ENCODE measurements around the gene SLC9A9. TPM values are rescaled to one million over a fixed set of nuclear protein-coding genes. Genes with fewer than 3 reads are reported as not detected.

SLC9A9 gene
- total and polyA plus RNA-seq, 12 donors = 1.3 to 8.4 (median 3.0) TPM

DNA sequence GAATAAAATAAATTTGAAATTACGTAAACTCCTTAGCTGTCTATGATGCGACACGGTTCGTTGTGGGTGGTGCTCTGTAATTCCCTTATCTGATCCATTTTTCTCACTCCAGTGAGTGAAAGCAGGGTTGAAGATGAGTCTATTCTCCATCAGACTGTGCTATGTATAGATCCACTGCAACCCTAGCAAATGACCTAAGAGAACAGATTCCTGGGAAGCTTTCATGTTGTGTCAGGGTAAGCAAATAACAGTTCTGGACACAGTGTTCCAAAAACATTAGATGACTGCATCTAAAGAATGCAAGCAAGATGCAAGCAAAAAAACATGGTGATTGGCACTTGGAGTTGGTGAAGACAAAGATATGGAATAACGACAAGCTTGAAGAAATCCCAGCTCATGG is 239.3 kb downstream of the SLC9A9 start:
- no peaks in the 10 kb centered on the region for H3K27me3 ChIP-seq
- WGBS, 2 donors = 82 to 87% methylated on average over 5 of the region's 5 CpGs
- intact Hi-C loops (cut with DNase I) = no loop called here
- ATAC-seq (peak in 4 of 8 donors; percentile 16 to 80 (median 62)), DNase-seq (no peak)
- H3K27ac ChIP-seq = no peak overlapping the region
- peaks cover 0 to 4% (median 0%) of the 10 kb centered on the region in 9 donors for H3K4me1 ChIP-seq
- no peaks in the 10 kb centered on the region for H3K9me3 ChIP-seq
- no peaks in the 10 kb centered on the region for H3K36me3 ChIP-seq
- no peak overlapping the region for H3K4me3 ChIP-seq
- TF ChIP-seq, protein P1, sequence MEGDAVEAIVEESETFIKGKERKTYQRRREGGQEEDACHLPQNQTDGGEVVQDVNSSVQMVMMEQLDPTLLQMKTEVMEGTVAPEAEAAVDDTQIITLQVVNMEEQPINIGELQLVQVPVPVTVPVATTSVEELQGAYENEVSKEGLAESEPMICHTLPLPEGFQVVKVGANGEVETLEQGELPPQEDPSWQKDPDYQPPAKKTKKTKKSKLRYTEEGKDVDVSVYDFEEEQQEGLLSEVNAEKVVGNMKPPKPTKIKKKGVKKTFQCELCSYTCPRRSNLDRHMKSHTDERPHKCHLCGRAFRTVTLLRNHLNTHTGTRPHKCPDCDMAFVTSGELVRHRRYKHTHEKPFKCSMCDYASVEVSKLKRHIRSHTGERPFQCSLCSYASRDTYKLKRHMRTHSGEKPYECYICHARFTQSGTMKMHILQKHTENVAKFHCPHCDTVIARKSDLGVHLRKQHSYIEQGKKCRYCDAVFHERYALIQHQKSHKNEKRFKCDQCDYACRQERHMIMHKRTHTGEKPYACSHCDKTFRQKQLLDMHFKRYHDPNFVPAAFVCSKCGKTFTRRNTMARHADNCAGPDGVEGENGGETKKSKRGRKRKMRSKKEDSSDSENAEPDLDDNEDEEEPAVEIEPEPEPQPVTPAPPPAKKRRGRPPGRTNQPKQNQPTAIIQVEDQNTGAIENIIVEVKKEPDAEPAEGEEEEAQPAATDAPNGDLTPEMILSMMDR (IDR thresholded peaks at IDR 0.05) = no peak

DNA sequence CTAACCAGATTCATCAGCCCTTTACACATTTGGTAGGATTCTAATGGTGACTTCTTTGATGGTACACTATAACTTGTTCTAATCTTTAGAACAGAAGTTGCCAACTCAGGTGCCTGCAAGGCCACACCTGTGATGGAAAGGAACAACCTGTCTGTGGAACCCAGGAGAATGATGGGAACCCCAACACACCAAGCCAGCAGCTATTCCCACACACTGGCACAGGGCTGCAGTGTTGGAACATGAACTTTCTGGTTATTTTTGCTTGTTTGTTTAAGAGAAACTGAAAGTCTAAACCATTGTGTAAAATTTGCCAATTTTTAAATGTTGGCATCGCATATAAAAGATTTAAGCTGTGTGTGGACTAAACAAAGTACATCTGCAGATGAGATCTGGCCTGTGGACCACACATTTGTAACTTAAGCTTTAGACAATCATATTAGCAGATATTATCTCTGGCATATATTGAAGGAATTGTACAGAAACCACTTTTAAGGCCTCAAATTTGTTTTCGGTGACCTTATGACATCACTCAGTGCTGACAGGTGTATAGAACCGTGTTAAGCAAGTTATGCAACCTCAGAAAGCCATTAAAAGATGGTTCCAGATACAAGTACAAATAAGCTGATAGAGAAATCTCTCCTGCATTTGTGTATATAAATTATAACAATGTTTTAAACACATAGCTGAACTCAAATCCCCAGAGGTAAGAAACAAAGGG is 242.9 kb downstream of the SLC9A9 start:
- WGBS, 2 donors = 82% methylated on average over 3 of the region's 3 CpGs
- no peaks in the 10 kb centered on the region for H3K9me3 ChIP-seq
- intact Hi-C loops (cut with DNase I) = no loop called here
- H3K27me3 ChIP-seq = no peaks in the 10 kb centered on the region
- DNase-seq = no peak
- H3K27ac ChIP-seq = peak overlapping the region in 1 of 10 donors; percentile 16
- no peaks in the 10 kb centered on the region for H3K36me3 ChIP-seq
- ATAC-seq = no peak
- TF ChIP-seq, protein P1 (IDR thresholded peaks at IDR 0.05) = no peak
- peaks cover 0 to 20% (median 3%) of the 10 kb centered on the region in 9 donors for H3K4me1 ChIP-seq
- H3K4me3 ChIP-seq = no peak overlapping the region

DNA sequence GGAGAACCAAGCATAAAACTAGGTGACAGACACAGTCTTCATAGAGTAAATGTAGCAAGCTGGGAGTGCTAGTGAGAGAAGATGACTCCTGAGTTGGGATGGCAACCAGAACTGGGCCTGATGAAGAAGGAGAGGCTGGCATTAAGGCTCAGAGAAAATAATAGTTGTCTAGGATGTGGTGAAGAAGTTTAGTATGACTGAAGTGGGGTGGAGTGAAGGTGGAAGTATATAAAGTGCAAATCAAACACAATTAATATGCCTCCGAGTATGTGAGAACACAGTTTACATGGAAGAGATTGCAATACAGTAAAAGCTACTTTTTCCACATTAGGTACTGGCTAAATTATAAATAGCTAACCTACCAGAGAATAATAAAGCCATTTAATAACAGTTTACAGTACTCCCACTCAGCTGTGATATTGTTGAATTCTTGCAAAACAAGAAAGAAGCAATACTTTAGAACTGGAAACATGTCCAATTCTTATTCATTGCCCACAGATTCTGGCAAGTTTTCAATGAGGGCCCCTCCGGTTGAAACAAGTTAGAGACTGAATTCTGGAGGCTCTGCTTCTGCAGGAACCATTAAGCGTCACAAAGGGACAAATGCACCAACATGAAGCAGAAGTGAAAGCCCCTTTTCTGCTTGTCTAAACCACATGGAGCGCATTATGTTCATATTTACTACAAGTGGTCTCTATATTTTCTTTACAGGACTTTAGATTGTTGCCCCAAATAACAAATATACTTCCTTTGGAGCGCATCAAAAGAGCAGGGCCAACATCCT is 243.7 kb downstream of the SLC9A9 start:
- Histone ChIP-seq H3K36me3 (no peaks in the 10 kb centered on the region), H3K9me3 (no peaks in the 10 kb centered on the region), H3K4me1 (peaks cover 0 to 20% (median 5%) of the 10 kb centered on the region in 9 donors), H3K27me3 (no peaks in the 10 kb centered on the region), H3K4me3 (no peak overlapping the region), H3K27ac (peak overlapping the region in 1 of 10 donors; percentile 16)
- ATAC-seq (no peak), DNase-seq (no peak)
- TF ChIP-seq, protein P1 (IDR thresholded peaks at IDR 0.05) = no peak
- intact Hi-C loops (cut with DNase I) = no loop called here
- 78 to 83% methylated on average over 5 of the region's 5 CpGs for WGBS, 2 donors

DNA sequence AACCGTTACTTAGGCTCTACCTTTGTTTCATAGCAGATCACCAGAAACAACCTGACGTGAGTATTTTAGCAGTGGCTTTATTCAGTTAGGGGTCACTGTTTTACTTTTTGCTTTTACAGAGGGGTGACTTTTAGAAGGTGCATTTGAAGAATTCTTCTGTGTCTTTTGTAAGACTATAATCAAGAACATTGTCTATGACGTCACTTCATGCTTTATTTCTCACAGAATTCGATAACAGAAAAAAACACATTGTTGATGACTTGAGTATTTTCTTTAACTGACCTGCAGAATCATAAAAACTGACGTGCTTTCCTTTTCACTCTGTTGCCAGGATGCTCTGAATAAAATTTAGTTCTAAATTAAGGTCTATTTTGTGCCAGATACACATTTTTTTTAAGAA is 244.5 kb downstream of the SLC9A9 start:
- no peaks in the 10 kb centered on the region for H3K36me3 ChIP-seq
- H3K9me3 ChIP-seq = no peaks in the 10 kb centered on the region
- TF ChIP-seq, protein P1 (IDR thresholded peaks at IDR 0.05) = no peak
- intact Hi-C loops (cut with DNase I) = no loop called here
- ATAC-seq = no peak
- no peak overlapping the region for H3K4me3 ChIP-seq
- WGBS, 2 donors = 88 to 92% methylated on average over 5 of the region's 5 CpGs
- DNase-seq = no peak
- peaks cover 0 to 16% (median 5%) of the 10 kb centered on the region in 9 donors for H3K4me1 ChIP-seq
- H3K27ac ChIP-seq = no peak overlapping the region
- no peaks in the 10 kb centered on the region for H3K27me3 ChIP-seq

Data from heart right ventricle (tissue), 16 donors.